GM19372 (cell line): Measurements from ENCODE around the gene LAMP1.
"Not testable (repeated sequence)": the region's sequence is repeated elsewhere in the genome, so short reads cannot be mapped to it uniquely, and the experiment has no call there.

Source experiments
- ATAC-seq: cut with Tn5 transposase; IDR thresholded peaks from one replicate; pipeline ENCODE4 v1.9.1; 2021; ENCODE audit warnings: mild to moderate bottlenecking, low read depth, moderate library complexity; ENCODE audit not compliant: unreplicated experiment

Gene LAMP1

GRCh38 chr13:113353254-113353653 lies 56.2 kb downstream of the LAMP1 start:
- ATAC-seq: no peak

- ATAC-seq: no peak
Measured at GRCh38 chr13:113354831-113355610, 58.0 kb downstream of the LAMP1 start.

DNA sequence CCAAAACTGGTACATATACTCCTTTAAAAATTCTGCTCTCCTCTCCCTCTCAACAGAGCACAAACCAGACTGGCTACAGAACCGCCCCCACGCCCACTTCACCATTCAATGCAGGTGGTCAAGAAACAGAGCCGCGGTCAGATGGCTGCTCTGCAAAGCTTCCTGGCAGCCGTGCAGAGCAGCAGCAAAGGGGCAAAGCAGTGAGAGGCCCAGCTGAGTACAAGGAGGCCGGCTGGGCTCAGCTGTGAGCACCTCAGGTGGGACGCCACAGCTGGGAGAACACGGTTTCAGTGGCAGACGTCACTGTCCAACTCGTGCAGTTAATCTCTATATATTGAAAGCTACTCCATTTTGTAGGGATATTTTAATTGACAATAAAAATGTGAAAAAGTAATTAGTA lies 58.6 kb downstream of the LAMP1 start:
- ATAC-seq: no peak

- no peak for ATAC-seq
Measured at GRCh38 chr13:113356596-113356995, 59.6 kb downstream of the LAMP1 start.

DNA sequence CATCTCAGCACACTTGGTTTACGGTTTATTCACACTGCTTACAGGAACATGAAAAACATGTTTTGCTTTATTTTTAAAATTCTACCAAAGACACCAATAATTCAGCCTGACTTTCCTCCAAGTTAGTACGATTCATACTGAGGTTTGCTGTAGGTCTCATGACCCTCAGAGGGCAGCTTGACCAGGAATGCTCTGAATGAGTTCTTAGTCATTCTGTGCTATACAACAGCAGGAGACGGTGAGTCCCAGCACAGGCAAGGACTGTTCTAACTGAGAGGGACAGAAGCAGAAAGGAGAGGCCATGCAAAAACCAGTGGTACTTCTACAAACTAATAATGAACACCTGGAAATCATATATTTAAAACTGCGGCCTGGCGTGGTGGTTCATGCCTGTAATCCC lies 60.5 kb downstream of the LAMP1 start:
- no peak for ATAC-seq

DNA sequence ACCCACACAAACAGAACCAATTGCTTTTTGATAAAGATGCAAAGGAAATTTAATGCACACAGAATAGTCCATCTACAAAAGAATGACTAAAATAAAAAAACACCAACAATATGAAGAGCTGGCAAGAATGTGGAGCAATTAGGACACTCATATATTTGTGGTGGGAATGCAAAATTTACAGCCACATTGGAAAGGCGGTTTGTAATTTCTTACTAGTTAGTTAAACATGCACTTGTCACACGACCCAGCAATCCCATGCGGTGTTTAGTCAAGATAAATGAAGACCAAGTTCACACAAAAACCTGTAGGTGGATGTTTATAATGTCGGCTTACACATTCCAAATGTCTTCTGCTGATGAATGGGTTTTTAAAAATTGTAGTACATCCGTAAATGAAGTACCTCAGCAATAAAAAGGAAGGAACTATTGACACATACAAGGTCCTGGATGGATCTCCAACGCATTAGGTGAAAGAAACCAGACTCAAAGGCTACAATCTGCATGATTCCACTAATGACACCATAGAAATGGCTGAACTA lies 61.7 kb downstream of the LAMP1 start:
- no peak for ATAC-seq

DNA sequence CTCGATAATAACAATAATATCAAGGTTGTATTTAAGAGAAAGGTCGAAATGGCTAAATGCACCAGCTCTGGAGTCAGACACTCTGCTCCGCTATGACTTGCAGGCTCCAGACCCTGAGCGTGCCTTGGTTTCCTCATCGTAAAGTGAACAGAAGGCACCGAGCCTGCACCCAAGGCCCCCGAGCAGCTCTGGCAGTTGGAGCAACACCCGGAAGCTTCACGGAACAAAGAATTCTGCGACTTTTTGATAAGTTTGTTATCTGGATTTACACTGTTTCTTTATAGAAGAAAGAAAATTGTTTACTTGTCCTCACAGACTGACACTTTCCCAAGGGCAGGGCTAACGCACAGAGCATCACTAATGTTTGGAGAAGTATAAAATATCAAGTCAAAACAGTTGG lies 62.5 kb downstream of the LAMP1 start:
- no peak for ATAC-seq

DNA sequence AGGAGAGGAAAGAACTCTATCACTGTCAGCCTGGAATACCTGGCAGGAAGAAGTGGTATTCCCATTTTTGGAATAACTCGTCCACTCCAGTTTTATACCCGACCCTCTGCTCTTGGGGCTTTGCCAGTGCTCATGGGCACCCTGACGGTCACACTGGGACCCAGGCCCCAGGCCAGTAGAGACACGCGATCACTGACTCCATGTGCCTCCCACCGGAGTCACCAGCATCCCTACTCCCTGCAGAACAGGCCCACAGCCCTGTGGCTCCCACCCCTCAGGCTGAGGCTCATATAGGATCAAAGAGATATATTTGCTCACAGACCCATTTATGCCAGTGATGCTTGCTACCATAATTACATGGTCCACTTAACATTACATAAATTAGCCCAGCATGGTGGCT lies 63.4 kb downstream of the LAMP1 start:
- no peak for ATAC-seq

GRCh38 chr13:113361406-113361805 lies 64.4 kb downstream of the LAMP1 start:
- no peak for ATAC-seq

- no peak for ATAC-seq
Measured at GRCh38 chr13:113364311-113364889, 67.4 kb downstream of the LAMP1 start.

DNA sequence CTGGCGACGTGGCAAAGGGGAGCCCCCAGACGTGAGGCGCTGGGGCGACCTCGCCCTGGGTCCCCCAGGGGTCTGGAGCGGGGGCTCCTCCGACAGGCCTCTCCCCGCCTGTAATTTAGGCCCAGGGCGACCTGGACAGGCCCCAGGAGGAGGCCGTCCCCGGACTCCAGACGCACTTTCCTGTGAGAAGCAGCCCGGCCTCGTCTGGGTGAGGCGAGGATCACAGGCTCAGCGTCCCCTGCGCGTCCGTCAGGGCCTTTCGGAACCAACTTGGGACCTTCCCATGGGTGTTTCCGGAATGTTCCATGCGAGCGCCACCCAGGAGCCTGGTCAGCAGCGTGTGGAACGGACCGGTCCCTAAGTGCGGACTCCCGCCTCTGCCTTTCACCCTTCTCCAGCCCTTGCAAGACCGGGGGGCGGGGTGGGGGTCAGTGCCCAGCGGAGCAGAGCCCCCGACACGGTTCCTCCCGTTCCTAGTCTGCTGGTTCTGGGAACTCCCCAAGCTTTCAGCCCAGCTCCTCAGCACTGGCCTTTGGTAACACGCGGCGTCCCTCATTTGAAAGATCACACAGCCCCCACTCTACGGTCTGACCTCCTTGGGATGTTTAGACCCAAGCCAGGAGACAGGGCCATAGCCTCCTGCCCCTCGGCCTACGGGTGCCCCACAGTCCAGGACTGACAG lies 68.0 kb downstream of the LAMP1 start:
- no peak for ATAC-seq

GRCh38 chr13:113365583-113365970 lies 68.5 kb downstream of the LAMP1 start:
- no peak for ATAC-seq

GRCh38 chr13:113365971-113366588 lies 69.0 kb downstream of the LAMP1 start:
- no peak for ATAC-seq

GRCh38 chr13:113367020-113367560 lies 70.1 kb downstream of the LAMP1 start:
- ATAC-seq: no peak

GRCh38 chr13:113367771-113368170 lies 70.7 kb downstream of the LAMP1 start:
- ATAC-seq: no peak

- not testable (repeated sequence) for ATAC-seq
Measured at GRCh38 chr13:113368353-113368752, 71.3 kb downstream of the LAMP1 start.

DNA sequence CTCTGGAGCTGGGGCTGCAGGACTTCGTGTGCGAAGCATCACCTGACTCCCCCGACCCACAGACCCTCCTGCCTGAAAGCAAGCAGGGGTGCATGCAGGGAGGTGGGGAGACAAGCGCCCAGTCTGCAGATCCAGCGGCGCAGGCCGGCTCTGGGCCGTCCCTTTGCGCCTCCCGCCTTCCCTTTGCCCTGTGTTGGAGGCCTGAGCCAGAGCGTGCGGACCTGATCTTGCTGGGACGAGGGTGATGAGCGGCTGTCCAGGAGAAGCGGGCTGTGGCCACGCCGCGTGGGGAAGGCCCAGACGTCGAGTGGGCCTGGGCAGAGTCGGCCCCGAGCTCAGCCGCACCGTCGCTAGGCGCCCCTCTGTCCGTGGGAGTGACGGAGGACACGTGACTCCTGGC lies 72.2 kb downstream of the LAMP1 start:
- ATAC-seq: no peak

DNA sequence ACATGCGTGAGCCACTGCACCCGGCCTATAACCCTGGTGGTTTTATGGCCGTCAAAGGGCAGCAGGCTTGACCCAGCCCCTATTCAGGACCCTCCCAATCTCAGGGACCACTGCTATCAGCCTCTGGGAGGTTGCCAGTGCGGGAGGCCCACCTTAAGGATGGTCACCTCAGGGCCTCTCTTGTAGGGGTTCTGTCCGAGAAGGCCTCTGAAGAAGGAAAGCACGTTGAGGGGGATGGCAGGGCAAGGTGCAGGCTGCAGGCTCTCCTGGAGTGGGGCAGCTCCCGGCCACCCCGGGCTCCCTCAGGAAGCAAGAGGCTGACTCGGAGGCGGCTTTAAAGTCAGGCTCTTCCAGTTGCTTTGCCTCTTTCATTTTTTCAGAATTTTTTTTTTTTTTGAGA lies 72.8 kb downstream of the LAMP1 start:
- ATAC-seq: no peak

DNA sequence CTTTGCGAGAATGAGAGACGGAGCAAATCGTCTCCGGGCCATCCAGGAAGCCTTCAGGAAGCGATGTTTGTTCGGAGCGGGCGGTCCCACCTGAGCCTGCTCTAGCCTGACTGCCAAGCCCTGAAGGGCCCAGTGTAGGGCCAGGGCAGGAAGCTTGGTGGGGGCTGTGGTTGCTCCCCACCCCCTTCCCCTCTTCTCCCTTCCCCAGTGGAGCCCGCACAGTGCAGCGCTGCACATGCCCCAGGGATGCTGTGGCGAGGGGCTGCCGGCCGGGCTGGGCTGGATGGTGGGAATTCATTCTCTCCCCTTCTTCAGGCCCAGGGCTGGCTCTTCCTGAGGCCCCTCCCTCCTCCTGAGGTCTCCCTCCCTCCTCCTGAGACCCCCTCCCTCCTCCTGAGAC lies 74.0 kb downstream of the LAMP1 start:
- no peak for ATAC-seq

DNA sequence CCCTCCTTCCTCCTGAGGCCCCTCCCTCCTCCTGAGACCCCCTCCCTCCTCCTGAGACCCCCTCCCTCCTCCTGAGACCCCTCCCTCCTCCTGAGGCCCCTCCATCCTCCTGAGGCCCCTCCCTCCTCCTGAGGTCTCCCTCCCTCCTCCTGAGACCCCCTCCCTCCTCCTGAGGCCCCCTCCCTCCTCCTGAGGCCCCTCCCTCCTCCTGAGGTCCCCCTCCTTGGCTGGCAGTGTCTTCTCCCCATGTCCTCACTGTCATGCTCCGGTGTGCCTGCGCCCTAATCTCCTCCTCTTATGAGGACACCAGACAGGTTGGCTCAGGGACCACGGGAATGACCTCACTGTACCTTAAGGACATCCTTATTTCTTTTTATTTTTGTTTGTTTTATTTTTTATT lies 74.7 kb downstream of the LAMP1 start:
- not testable (repeated sequence) for ATAC-seq
